Fibroblast of lung (primary cell): Measurements from ENCODE around the gene NONO. TPM values are rescaled to one million over a fixed set of nuclear protein-coding genes. Genes with fewer than 3 reads are reported as not detected.
"Not testable (repeated sequence)": the region's sequence is repeated elsewhere in the genome, so short reads cannot be mapped to it uniquely, and the experiment has no call there.

Source experiments
- DNase-seq, 2 donors: peaks; one replicate each; pipeline versions ENCODE4 v3.0.0 to v3.0.0-alpha.2; 2010; ENCODE audit warnings: low read depth in 2 of 2
- H2AFZ ChIP-seq: 2 replicates; pipeline ENCODE4 v1.5.1; 2012; ENCODE audit warnings: low read length, control low read depth, inconsistent platforms
- H3K27ac ChIP-seq: 2 replicates; pipeline ENCODE4 v1.5.1; 2011; ENCODE audit warnings: low read length, control low read depth; ENCODE audit not compliant: insufficient read depth
- H3K27me3 ChIP-seq: 2 replicates; pipeline ENCODE4 v1.5.1; 2011; ENCODE audit warnings: mild to moderate bottlenecking, low read length; ENCODE audit not compliant: control insufficient read depth, insufficient read depth
- H3K36me3 ChIP-seq: 2 replicates; pipeline ENCODE4 v1.5.1; 2011; ENCODE audit warnings: low read length; ENCODE audit not compliant: control insufficient read depth, insufficient read depth
- H3K4me1 ChIP-seq: 2 replicates; pipeline ENCODE4 v1.5.1; 2011; ENCODE audit warnings: low read length; ENCODE audit not compliant: control insufficient read depth, insufficient read depth; ENCODE audit errors: extremely low read depth
- H3K4me2 ChIP-seq: 2 replicates; pipeline ENCODE4 v1.5.1; 2011; ENCODE audit warnings: low read length, control low read depth; ENCODE audit not compliant: insufficient read depth; ENCODE audit errors: extremely low read depth
- H3K4me3 ChIP-seq, 4 experiments: fragments of 200-600 bp in 1 of 4; sonication (generic) in 1 of 4; replicated peaks in 1 of 4; 2 replicates each; pipeline ENCODE4 v1.5.1; 2011 to 2016; ENCODE audit warnings: low read length in 4 of 4, low read depth in 3 of 4, mild to moderate bottlenecking in 3 of 4, control low read depth in 2 of 4, inconsistent platforms in 1 of 4, mixed read lengths in 1 of 4; ENCODE audit not compliant: insufficient read depth in 1 of 4; ENCODE audit errors: control extremely low read depth in 1 of 4
- H3K79me2 ChIP-seq: 2 replicates; pipeline ENCODE4 v1.5.1; 2012; ENCODE audit warnings: mild to moderate bottlenecking, low read length, inconsistent platforms; ENCODE audit not compliant: control insufficient read depth, insufficient read depth
- H3K9ac ChIP-seq: 2 replicates; pipeline ENCODE4 v1.5.1; 2011; ENCODE audit warnings: mild to moderate bottlenecking, low read length, control low read depth; ENCODE audit not compliant: insufficient read depth
- H3K9me3 ChIP-seq: 2 replicates; pipeline ENCODE4 v1.5.1; 2012; ENCODE audit warnings: low read depth, low read length; ENCODE audit not compliant: control insufficient read depth, insufficient read depth
- H4K20me1 ChIP-seq: 2 replicates; pipeline ENCODE4 v1.5.1; 2011; ENCODE audit warnings: low read length; ENCODE audit not compliant: control insufficient read depth, insufficient read depth; ENCODE audit errors: extremely low read depth
- CTCF ChIP-seq, 2 donors: IDR thresholded peaks in 1 of 2; conservative IDR thresholded peaks in 1 of 2; 1 replicate in 1 of 2; 2 replicates in 1 of 2; pipeline ENCODE4 v1.5.1; 2011 to 2012; ENCODE audit warnings: low read length in 2 of 2, control low read depth in 1 of 2, inconsistent platforms in 1 of 2, low read depth in 1 of 2, mild to moderate bottlenecking in 1 of 2
- EZH2 ChIP-seq: IDR thresholded peaks from 2 replicates; pipeline ENCODE4 v1.5.1; 2012; ENCODE audit warnings: low read length, control low read depth, mild to moderate bottlenecking; ENCODE audit errors: missing control alignments
- polyA plus RNA-seq, 2 donors: library from polyadenylated mRNA; depleted of rRNA in 1 of 2; stranded (reverse) in 1 of 2; unstranded in 1 of 2; fragments of >200 nt; gene quantifications; 2 replicates each; pipeline ENCODE4 v1.2.1, GENCODE V29; 2011 to 2012; ENCODE audit warnings: missing spikeins in 1 of 2
- total RNA-seq: library from RNA; depleted of rRNA; stranded (reverse); fragments of >200 nt; gene quantifications from 2 replicates; pipeline ENCODE4 v1.2.1, GENCODE V29; 2014

Gene NONO
- total and polyA plus RNA-seq, 2 donors (not counting 1 experiment from before 2014, with no cell fraction given), result 165 to 355 TPM

- no peak overlapping the region for H3K4me3 ChIP-seq
- no peak overlapping the region for H3K9ac ChIP-seq
- no peak for DNase-seq
- peaks cover 5% of the 10 kb centered on the region for H3K36me3 ChIP-seq
- no peaks in the 10 kb centered on the region for H4K20me1 ChIP-seq
- no peaks in the 10 kb centered on the region for H3K9me3 ChIP-seq
- H3K4me1 ChIP-seq, result peaks cover 3% of the 10 kb centered on the region
- no peaks in the 10 kb centered on the region for H3K27me3 ChIP-seq
- no peak overlapping the region for H3K27ac ChIP-seq
- peaks cover 2% of the 10 kb centered on the region for H3K79me2 ChIP-seq
- no peak overlapping the region for H3K4me2 ChIP-seq
- TF ChIP-seq EZH2, result no peak
- no peak for TF ChIP-seq CTCF (conservative IDR thresholded peaks at IDR 0.05 in 1 of 2, IDR thresholded peaks at IDR 0.05 in 1 of 2; ENCODE audit: low read depth in 1 of 2, low read length in 2 of 2)
- H2AFZ ChIP-seq, result no peak overlapping the region
These were observed 13.4 kb downstream of the NONO start for GRCh38 chrX:71296806-71297205.

- Histone ChIP-seq H3K4me2 (no peak overlapping the region), H3K27me3 (no peaks in the 10 kb centered on the region), H3K9ac (no peak overlapping the region), H3K36me3 (peaks cover 5% of the 10 kb centered on the region), H4K20me1 (no peaks in the 10 kb centered on the region), H3K4me1 (no peaks in the 10 kb centered on the region), H3K4me3 (no peak overlapping the region), H3K9me3 (no peaks in the 10 kb centered on the region), H3K79me2 (peaks cover 2% of the 10 kb centered on the region), H2AFZ (no peak overlapping the region), H3K27ac (no peak overlapping the region)
- no peak for TF ChIP-seq EZH2
- TF ChIP-seq CTCF (conservative IDR thresholded peaks at IDR 0.05 in 1 of 2, IDR thresholded peaks at IDR 0.05 in 1 of 2; ENCODE audit: low read depth in 1 of 2, low read length in 2 of 2), result no peak
- peak in 1 of 2 donors; percentile 19 for DNase-seq
These were observed 14.7 kb downstream of the NONO start for GRCh38 chrX:71298119-71298518.

- H3K9ac ChIP-seq, H3K36me3 ChIP-seq, H4K20me1 ChIP-seq, H3K27ac ChIP-seq, DNase-seq, H3K4me3 ChIP-seq, H3K4me1 ChIP-seq, H3K4me2 ChIP-seq, H3K9me3 ChIP-seq, H2AFZ ChIP-seq, H3K27me3 ChIP-seq, H3K79me2 ChIP-seq: not testable (repeated sequence)
These were observed 16.6 kb downstream of the NONO start for GRCh38 chrX:71300064-71300463.

- H3K27ac ChIP-seq, H3K4me2 ChIP-seq, H3K9ac ChIP-seq, H3K4me3 ChIP-seq, H3K36me3 ChIP-seq, H3K4me1 ChIP-seq, H2AFZ ChIP-seq, H4K20me1 ChIP-seq, H3K9me3 ChIP-seq, H3K79me2 ChIP-seq, H3K27me3 ChIP-seq, DNase-seq: not testable (repeated sequence)
These were observed 17.1 kb downstream of the NONO start for GRCh38 chrX:71300495-71300894.
